Fibroblast of the aortic adventitia (primary cell): ENCODE data around the gene CTBP1. TPM values are rescaled to one million over a fixed set of nuclear protein-coding genes. Genes with fewer than 3 reads are reported as not detected.

ENCODE experiments used
- DNase-seq: peaks from one replicate; pipeline ENCODE4 v3.0.0-alpha.2; 2010; ENCODE audit warnings: low read depth
- H3K4me3 ChIP-seq: 2 replicates; pipeline ENCODE4 v1.5.1; 2011; ENCODE audit warnings: low read depth, mild to moderate bottlenecking, control low read depth, low read length, moderate library complexity
- CTCF ChIP-seq: IDR thresholded peaks from 2 replicates; pipeline ENCODE4 v1.5.1; 2011; ENCODE audit warnings: mild to moderate bottlenecking, low read length, control low read depth, inconsistent platforms; ENCODE audit not compliant: insufficient read depth
- total RNA-seq: library from RNA; depleted of rRNA; stranded (reverse); fragments of >200 nt; gene quantifications from 2 replicates; pipeline ENCODE4 v1.2.3, GENCODE V29; 2012; ENCODE audit warnings: low replicate concordance

CTBP1 gene
- total RNA-seq, 1 donor, result 141 TPM

GRCh38 chr4:1229117-1229849, 19.6 kb downstream of the CTBP1 start:
- DNase-seq, result no peak
- no peak for TF ChIP-seq CTCF
- H3K4me3 ChIP-seq, result no peak overlapping the region

- TF ChIP-seq CTCF, result no peak
- no peak overlapping the region for H3K4me3 ChIP-seq
- DNase-seq, result no peak
Measured at GRCh38 chr4:1227816-1228215, 21.1 kb downstream of the CTBP1 start.

- TF ChIP-seq CTCF, result no peak
- H3K4me3 ChIP-seq, result no peak overlapping the region
- DNase-seq, result no peak
Measured at GRCh38 chr4:1226598-1226997, 22.3 kb downstream of the CTBP1 start.

- H3K4me3 ChIP-seq, result no peak overlapping the region
- TF ChIP-seq CTCF, result no peak
- no peak for DNase-seq
Measured at GRCh38 chr4:1226144-1226481, 22.8 kb downstream of the CTBP1 start.

GRCh38 chr4:1225272-1226143, 23.4 kb downstream of the CTBP1 start:
- no peak for TF ChIP-seq CTCF

GRCh38 chr4:1223841-1224809, 24.8 kb downstream of the CTBP1 start:
- DNase-seq, result no peak
- H3K4me3 ChIP-seq, result no peak overlapping the region
- TF ChIP-seq CTCF, result no peak

More at GRCh38 chr4:1225272-1226143, 23.4 kb downstream of the CTBP1 start:
- DNase-seq, result no peak
- no peak overlapping the region for H3K4me3 ChIP-seq
